Activated T-cell treated with anti-CD3 and anti-CD28 coated beads, Interleukin-2, amount 50 U/mL, for 1 hour (primary cell): ENCODE data around the gene RRAGC.

Experiments used
- DNase-seq: peaks from one replicate; pipeline ENCODE4 v3.0.0-alpha.2; 2020

The RRAGC gene

GRCh38 chr1:38859561-38860453, at the start of gene RRAGC:
Gene RRAGC, minus strand, starts transcription at chr1:38859772. Its CDS starts 126 bp downstream, at chr1:38859646.
- peak; percentile 97 for DNase-seq

- no peak for DNase-seq
Observed at GRCh38 chr1:38908821-38909220, 49.2 kb upstream of the RRAGC start.

- DNase-seq = no peak
Observed at GRCh38 chr1:38905985-38906384, 46.4 kb upstream of the RRAGC start.

GRCh38 chr1:38899560-38899959, 40.0 kb upstream of the RRAGC start:
- DNase-seq = no peak

- DNase-seq = no peak
Observed at GRCh38 chr1:38898653-38899230, 39.2 kb upstream of the RRAGC start.

GRCh38 chr1:38896169-38896568, 36.6 kb upstream of the RRAGC start:
- DNase-seq = no peak

GRCh38 chr1:38892976-38893375, 33.4 kb upstream of the RRAGC start:
- no peak for DNase-seq

- no peak for DNase-seq
Observed at GRCh38 chr1:38891753-38892152, 32.2 kb upstream of the RRAGC start.

GRCh38 chr1:38889589-38889988, 30.0 kb upstream of the RRAGC start:
- no peak for DNase-seq

GRCh38 chr1:38888423-38889333, 29.1 kb upstream of the RRAGC start:
- DNase-seq = no peak

GRCh38 chr1:38885092-38885491, 25.5 kb upstream of the RRAGC start:
- no peak for DNase-seq

GRCh38 chr1:38881487-38881886, 21.9 kb upstream of the RRAGC start, which contains the start of gene GJA9:
Gene GJA9, minus strand, starts transcription at chr1:38881587. Its CDS starts 5,489 bp downstream, at chr1:38876098.
- no peak for DNase-seq

- DNase-seq = no peak
Observed at GRCh38 chr1:38875811-38876210, 16.2 kb upstream of the RRAGC start.

GRCh38 chr1:38873027-38873969, 13.7 kb upstream of the RRAGC start, which contains the start of gene MYCBP:
Gene MYCBP, minus strand, starts transcription at chr1:38873348. Its CDS starts 43 bp downstream, at chr1:38873305.
- peak; percentile 97 for DNase-seq

GRCh38 chr1:38872401-38873026, 12.9 kb upstream of the RRAGC start:
- DNase-seq = no peak

GRCh38 chr1:38870996-38871395, 11.4 kb upstream of the RRAGC start:
- DNase-seq = no peak

- DNase-seq = no peak
Observed at GRCh38 chr1:38867208-38867607, 7.6 kb upstream of the RRAGC start.

- DNase-seq = no peak
Observed at GRCh38 chr1:38865112-38865715, 5.6 kb upstream of the RRAGC start.

- no peak for DNase-seq
Observed at GRCh38 chr1:38860454-38860795, 853 bp upstream of the RRAGC start.

GRCh38 chr1:38858833-38859560, 575 bp downstream of the RRAGC start:
- peak; percentile 58 for DNase-seq
